ENCODE data around the gene ELMOD3.

ELMOD3 gene

DNA sequence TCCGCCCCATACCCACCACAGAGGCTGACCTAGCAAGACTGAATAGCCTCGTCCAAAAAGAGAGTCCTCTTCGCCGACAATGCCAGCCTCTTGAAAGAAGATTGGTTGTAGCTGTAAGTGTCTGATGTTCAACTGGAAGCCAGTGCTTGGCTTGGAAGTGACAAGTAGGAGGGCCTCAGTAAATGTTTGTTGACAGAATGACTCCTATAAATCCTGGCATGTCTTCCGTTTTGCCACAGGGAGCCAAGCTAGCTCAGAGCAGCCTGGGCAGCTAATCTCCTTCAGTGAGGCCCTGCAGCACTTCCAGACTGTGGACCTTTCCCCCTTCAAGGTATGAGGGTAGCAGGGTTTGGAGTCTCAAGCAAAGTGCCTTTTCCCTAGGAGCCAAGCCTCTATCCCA lies 14.9 kb downstream of the ELMOD3 start:
- Histone ChIP-seq H3K36me3 (replicated peaks; ENCODE audit: insufficient read depth, low read length) (no peaks in the 10 kb centered on the region), H3F3A (ENCODE audit: insufficient read depth, low read length) (no peaks in the 10 kb centered on the region), H3K4me2 (ENCODE audit: low read depth, low read length) (no peak overlapping the region), H3K9me2 (replicated peaks; ENCODE audit: insufficient read depth, low read length) (no peaks in the 10 kb centered on the region), H3K9me3 (replicated peaks; ENCODE audit: insufficient read depth, low read length) (no peaks in the 10 kb centered on the region), H3K4me1 (ENCODE audit: low read length) (no peaks in the 10 kb centered on the region), H3K4me3 (ENCODE audit: low read length) (no peak overlapping the region), H3K27me3 (replicated peaks; ENCODE audit: insufficient read depth, low read length) (no peaks in the 10 kb centered on the region), H2AFZ (ENCODE audit: low read length) (no peak overlapping the region), H3K27ac (ENCODE audit: low read length) (no peak overlapping the region), H3K79me2 (ENCODE audit: low read length) (no peaks in the 10 kb centered on the region), H3K9ac (ENCODE audit: low read length) (no peak overlapping the region), H4K20me1 (ENCODE audit: insufficient read depth, low read length) (no peaks in the 10 kb centered on the region)
- TF ChIP-seq EZH2phosphoT487 (IDR thresholded peaks at IDR 0.05; ENCODE audit: low read length) (no peak), EZH2 (optimal IDR thresholded peaks at IDR 0.05; ENCODE audit: low read depth, low read length) (no peak)
- TF ChIP-seq, protein P1, sequence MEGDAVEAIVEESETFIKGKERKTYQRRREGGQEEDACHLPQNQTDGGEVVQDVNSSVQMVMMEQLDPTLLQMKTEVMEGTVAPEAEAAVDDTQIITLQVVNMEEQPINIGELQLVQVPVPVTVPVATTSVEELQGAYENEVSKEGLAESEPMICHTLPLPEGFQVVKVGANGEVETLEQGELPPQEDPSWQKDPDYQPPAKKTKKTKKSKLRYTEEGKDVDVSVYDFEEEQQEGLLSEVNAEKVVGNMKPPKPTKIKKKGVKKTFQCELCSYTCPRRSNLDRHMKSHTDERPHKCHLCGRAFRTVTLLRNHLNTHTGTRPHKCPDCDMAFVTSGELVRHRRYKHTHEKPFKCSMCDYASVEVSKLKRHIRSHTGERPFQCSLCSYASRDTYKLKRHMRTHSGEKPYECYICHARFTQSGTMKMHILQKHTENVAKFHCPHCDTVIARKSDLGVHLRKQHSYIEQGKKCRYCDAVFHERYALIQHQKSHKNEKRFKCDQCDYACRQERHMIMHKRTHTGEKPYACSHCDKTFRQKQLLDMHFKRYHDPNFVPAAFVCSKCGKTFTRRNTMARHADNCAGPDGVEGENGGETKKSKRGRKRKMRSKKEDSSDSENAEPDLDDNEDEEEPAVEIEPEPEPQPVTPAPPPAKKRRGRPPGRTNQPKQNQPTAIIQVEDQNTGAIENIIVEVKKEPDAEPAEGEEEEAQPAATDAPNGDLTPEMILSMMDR (IDR thresholded peaks at IDR 0.05; ENCODE audit: low read length): no peak
- DNase-seq: no peak

DNA sequence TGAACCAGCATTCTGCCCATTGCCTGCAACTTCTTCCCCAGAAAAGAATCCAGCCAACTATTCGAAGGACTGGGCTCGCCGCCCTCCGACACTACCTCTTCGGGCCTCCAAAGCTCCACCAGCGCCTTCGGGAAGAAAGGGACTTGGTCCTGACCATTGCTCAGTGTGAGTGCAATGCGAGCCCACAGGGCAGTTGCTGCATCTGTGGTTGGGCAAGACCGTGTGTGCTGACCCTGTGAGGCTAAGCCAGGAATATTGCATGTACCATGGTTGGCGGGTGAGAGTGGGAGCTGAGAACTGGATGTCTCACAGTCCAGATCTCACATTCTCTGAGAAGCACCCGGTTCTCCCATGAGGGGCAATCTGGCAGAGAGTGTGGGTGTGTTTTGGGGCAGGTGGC lies 16.5 kb downstream of the ELMOD3 start:
- Histone ChIP-seq H3K9me3 (replicated peaks; ENCODE audit: insufficient read depth, low read length) (no peaks in the 10 kb centered on the region), H3K9ac (ENCODE audit: low read length) (no peak overlapping the region), H3K9me2 (replicated peaks; ENCODE audit: insufficient read depth, low read length) (no peaks in the 10 kb centered on the region), H3K27ac (ENCODE audit: low read length) (no peak overlapping the region), H3K4me1 (ENCODE audit: low read length) (no peaks in the 10 kb centered on the region), H3K36me3 (replicated peaks; ENCODE audit: insufficient read depth, low read length) (no peaks in the 10 kb centered on the region), H2AFZ (ENCODE audit: low read length) (no peak overlapping the region), H3K79me2 (ENCODE audit: low read length) (no peaks in the 10 kb centered on the region), H3K27me3 (replicated peaks; ENCODE audit: insufficient read depth, low read length) (no peaks in the 10 kb centered on the region), H3F3A (ENCODE audit: insufficient read depth, low read length) (no peaks in the 10 kb centered on the region), H3K4me2 (ENCODE audit: low read depth, low read length) (no peak overlapping the region), H3K4me3 (ENCODE audit: low read length) (no peak overlapping the region), H4K20me1 (ENCODE audit: insufficient read depth, low read length) (no peaks in the 10 kb centered on the region)
- no peak for DNase-seq
- TF ChIP-seq EZH2 (optimal IDR thresholded peaks at IDR 0.05; ENCODE audit: low read depth, low read length): no peak
- TF ChIP-seq EZH2phosphoT487 (IDR thresholded peaks at IDR 0.05; ENCODE audit: low read length): no peak
- TF ChIP-seq, protein P1 (IDR thresholded peaks at IDR 0.05; ENCODE audit: low read length): no peak

DNA sequence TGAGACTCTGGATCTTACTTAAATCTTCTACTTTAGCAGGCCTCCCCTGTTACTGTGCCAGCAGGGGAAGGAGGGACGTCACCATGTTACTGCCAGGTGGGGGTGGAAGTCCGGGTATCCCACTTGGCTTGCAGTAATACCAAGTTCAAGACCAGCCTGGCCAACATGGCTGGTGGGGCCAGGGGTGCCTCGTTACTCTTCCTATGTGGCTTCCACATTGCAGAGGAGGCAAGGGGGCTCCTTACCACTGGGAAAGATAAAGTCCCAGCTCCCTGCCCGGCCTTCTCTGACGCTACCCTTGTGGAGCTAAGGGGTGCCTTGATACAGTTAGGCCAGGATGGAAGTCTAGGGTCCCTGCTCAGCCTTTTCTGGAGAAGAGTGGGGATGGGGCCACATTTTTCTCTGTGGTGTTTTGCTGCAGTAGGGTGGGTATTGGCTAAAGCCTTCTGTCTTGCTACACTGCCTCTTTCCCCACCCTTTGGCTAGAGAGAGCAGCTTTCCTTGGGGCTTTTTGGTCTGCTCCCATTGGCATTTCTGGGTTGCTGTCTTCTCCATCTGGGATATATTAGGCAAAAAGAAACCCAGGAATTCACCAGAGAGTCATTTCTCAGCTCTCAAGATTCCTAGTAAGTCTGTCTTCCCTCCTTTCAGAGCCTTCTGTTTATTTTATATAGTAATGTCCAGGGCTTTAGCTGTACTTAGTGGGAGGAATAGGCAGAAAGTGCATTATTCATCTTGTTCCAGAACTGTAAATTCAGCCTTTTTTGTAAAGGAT lies 21.9 kb downstream of the ELMOD3 start:
- no peaks in the 10 kb centered on the region for H3K4me1 ChIP-seq (ENCODE audit: low read length)
- no peaks in the 10 kb centered on the region for H3K79me2 ChIP-seq (ENCODE audit: low read length)
- H3K9ac ChIP-seq (ENCODE audit: low read length): no peak overlapping the region
- no peak overlapping the region for H3K4me3 ChIP-seq (ENCODE audit: low read length)
- no peaks in the 10 kb centered on the region for H3K9me3 ChIP-seq (replicated peaks; ENCODE audit: insufficient read depth, low read length)
- H3K27me3 ChIP-seq (replicated peaks; ENCODE audit: insufficient read depth, low read length): no peaks in the 10 kb centered on the region
- no peak overlapping the region for H3K27ac ChIP-seq (ENCODE audit: low read length)
- no peaks in the 10 kb centered on the region for H4K20me1 ChIP-seq (ENCODE audit: insufficient read depth, low read length)
- TF ChIP-seq, protein P1 (IDR thresholded peaks at IDR 0.05; ENCODE audit: low read length): no peak
- TF ChIP-seq EZH2 (optimal IDR thresholded peaks at IDR 0.05; ENCODE audit: low read depth, low read length) (no peak), EZH2phosphoT487 (IDR thresholded peaks at IDR 0.05; ENCODE audit: low read length) (no peak)
- H2AFZ ChIP-seq (ENCODE audit: low read length): no peak overlapping the region
- H3K4me2 ChIP-seq (ENCODE audit: low read depth, low read length): no peak overlapping the region
- H3K36me3 ChIP-seq (replicated peaks; ENCODE audit: insufficient read depth, low read length): no peaks in the 10 kb centered on the region
- DNase-seq: no peak
- no peaks in the 10 kb centered on the region for H3K9me2 ChIP-seq (replicated peaks; ENCODE audit: insufficient read depth, low read length)
- H3F3A ChIP-seq (ENCODE audit: insufficient read depth, low read length): no peaks in the 10 kb centered on the region
